Right hindlimb (tissue), 1 donor: ENCODE measurements around the gene IPCEF1.
"Not testable (repeated sequence)": the region's sequence is repeated elsewhere in the genome, so short reads cannot be mapped to it uniquely, and the experiment has no call there.

ENCODE experiments used
- DNase-seq: peaks from one replicate; pipeline ENCODE4 v3.0.0-alpha.2; 2018

Gene IPCEF1

GRCh38 chr6:154370545-154370944 is 13.9 kb upstream of the IPCEF1 start:
- DNase-seq, result peak; percentile 45

GRCh38 chr6:154367839-154368695 is 11.5 kb upstream of the IPCEF1 start:
- no peak for DNase-seq

- no peak for DNase-seq
Measured at GRCh38 chr6:154367336-154367735, 10.7 kb upstream of the IPCEF1 start.

GRCh38 chr6:154363821-154364220 is 7.2 kb upstream of the IPCEF1 start:
- DNase-seq, result no peak

GRCh38 chr6:154361476-154361875 is 4.9 kb upstream of the IPCEF1 start:
- DNase-seq, result no peak

- no peak for DNase-seq
Measured at GRCh38 chr6:154360476-154360875, 3.9 kb upstream of the IPCEF1 start.

- no peak for DNase-seq
Measured at GRCh38 chr6:154359679-154360078, 3.1 kb upstream of the IPCEF1 start.

GRCh38 chr6:154359161-154359574 is 2.6 kb upstream of the IPCEF1 start:
- DNase-seq, result peak; percentile 26

- no peak for DNase-seq
Measured at GRCh38 chr6:154358019-154358545, 1.5 kb upstream of the IPCEF1 start.

- no peak for DNase-seq
Measured at GRCh38 chr6:154356113-154356512, 490 bp downstream of the IPCEF1 start.

- DNase-seq, result no peak
Measured at GRCh38 chr6:154354265-154354777, 2.3 kb downstream of the IPCEF1 start.

GRCh38 chr6:154353626-154354025 is 3.0 kb downstream of the IPCEF1 start:
- DNase-seq, result no peak

GRCh38 chr6:154352898-154353585 is 3.6 kb downstream of the IPCEF1 start:
- DNase-seq, result no peak

- no peak for DNase-seq
Measured at GRCh38 chr6:154350293-154350692, 6.3 kb downstream of the IPCEF1 start.

- DNase-seq, result no peak
Measured at GRCh38 chr6:154347981-154348380, 8.6 kb downstream of the IPCEF1 start.

GRCh38 chr6:154345811-154346210 is 10.8 kb downstream of the IPCEF1 start:
- DNase-seq, result no peak

GRCh38 chr6:154343473-154344308 is 12.9 kb downstream of the IPCEF1 start:
- DNase-seq, result no peak

- no peak for DNase-seq
Measured at GRCh38 chr6:154341871-154342270, 14.7 kb downstream of the IPCEF1 start.

GRCh38 chr6:154341336-154341735 is 15.3 kb downstream of the IPCEF1 start:
- no peak for DNase-seq

- DNase-seq, result no peak
Measured at GRCh38 chr6:154337406-154338005, 19.1 kb downstream of the IPCEF1 start.

GRCh38 chr6:154334147-154334546 is 22.5 kb downstream of the IPCEF1 start:
- not testable (repeated sequence) for DNase-seq

GRCh38 chr6:154331750-154332149 is 24.9 kb downstream of the IPCEF1 start:
- no peak for DNase-seq
